Breast epithelium (tissue), 4 donors: ENCODE results near the gene DLX4. TPM values are rescaled to one million over a fixed set of nuclear protein-coding genes. Genes with fewer than 3 reads are reported as not detected.

Experiments
- DNase-seq, 2 donors: peaks; one replicate each; pipeline ENCODE4 v3.0.0-alpha.2; 2019; ENCODE audit warnings: low spot score in 2 of 2
- H3K27ac ChIP-seq, 2 donors: fragments of 200-600 bp; sonication (generic) in 1 of 2; one replicate each; pipeline ENCODE4 v1.5.1; 2016 to 2019; ENCODE audit warnings: mild to moderate bottlenecking in 1 of 2
- H3K27me3 ChIP-seq, 2 donors: fragments of 200-600 bp; sonication (generic) in 1 of 2; one replicate each; pipeline versions ENCODE4 v1.5.1 to v1.6.0; 2017 to 2019; ENCODE audit warnings: control low read depth in 1 of 2, mild to moderate bottlenecking in 1 of 2
- H3K36me3 ChIP-seq: fragments of 200-600 bp; one replicate; pipeline ENCODE4 v1.5.1; 2019
- H3K4me1 ChIP-seq, 2 donors: fragments of 200-600 bp; sonication (generic); one replicate each; pipeline ENCODE4 v1.5.1; 2016 to 2019; ENCODE audit warnings: control low read depth in 1 of 2
- H3K4me3 ChIP-seq, 3 donors: fragments of 200-600 bp; sonication (generic); 1 replicate in 2 of 3; 2 replicates in 1 of 3; pipeline ENCODE4 v1.5.1; 2016 to 2019; ENCODE audit warnings: mild to moderate bottlenecking in 3 of 3, moderate library complexity in 2 of 3
- H3K9me3 ChIP-seq, 2 donors: fragments of 200-600 bp; sonication (generic) in 1 of 2; one replicate each; pipeline ENCODE4 v1.5.1; 2016 to 2019; ENCODE audit warnings: control low read depth in 1 of 2
- POLR2A ChIP-seq: fragments of 450-650 bp; IDR thresholded peaks from one replicate; pipeline ENCODE4 v1.6.1; 2016; ENCODE audit warnings: antibody characterized with exemption, mild to moderate bottlenecking, moderate library complexity
- POLR2AphosphoS5 ChIP-seq, 3 donors: sonication (generic); formaldehyde crosslinking; IDR thresholded peaks; one replicate each; pipeline ENCODE4 v1.6.1; 2017; ENCODE audit warnings: antibody characterized with exemption in 3 of 3
- intact Hi-C: fragments of 100-400 bp; cut with DNase I; formaldehyde crosslinking; loops from one replicate; pipeline ENCODE4 v1.15.1; 2023; ENCODE audit warnings: low total_unique reads
- total RNA-seq, 3 donors: library from RNA; depleted of rRNA; stranded (reverse); fragments of >200 nt; gene quantifications; one replicate each; pipeline ENCODE4 v1.1.0, GENCODE V29; 2016
- TF ChIP-seq, protein P1 (sequence below), 3 donors: fragments of 450-650 bp; IDR thresholded peaks; one replicate each; pipeline ENCODE4 v1.5.1; 2016 to 2017; ENCODE audit warnings: antibody characterized with exemption in 3 of 3, mild to moderate bottlenecking in 3 of 3, moderate library complexity in 3 of 3

Gene DLX4
- total RNA-seq, 3 donors from 2014 or later: 0.44 TPM; not detected in 2

DNA sequence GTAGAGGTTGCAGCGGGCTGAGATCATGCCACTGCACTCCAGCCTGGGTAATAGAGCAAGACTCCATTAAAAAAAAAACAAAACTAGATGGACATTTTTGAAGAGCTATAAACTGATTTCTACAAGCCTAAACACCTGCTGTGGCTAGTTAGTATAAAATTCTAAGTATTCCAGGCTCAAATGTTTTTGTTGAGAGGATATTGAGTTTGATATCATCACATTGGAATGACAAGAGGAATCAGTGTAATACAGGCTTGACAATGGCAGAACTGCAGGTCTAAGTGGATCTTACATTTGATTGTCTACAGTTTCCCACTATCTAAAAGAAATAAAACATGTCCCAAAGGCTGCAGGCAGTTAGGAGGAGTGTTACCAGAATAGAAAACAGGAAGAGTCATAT is 49.9 kb downstream of the DLX4 start:
- H3K9me3 ChIP-seq: peaks cover 0 to 8% of the 10 kb centered on the region in 2 donors
- no peak overlapping the region for H3K27ac ChIP-seq
- intact Hi-C loops: no loop called here
- no peaks in the 10 kb centered on the region for H3K36me3 ChIP-seq
- no peaks in the 10 kb centered on the region for H3K4me1 ChIP-seq
- TF ChIP-seq POLR2A (no peak), POLR2AphosphoS5 (IDR thresholded peaks at IDR 0.05) (no peak)
- TF ChIP-seq, protein P1, sequence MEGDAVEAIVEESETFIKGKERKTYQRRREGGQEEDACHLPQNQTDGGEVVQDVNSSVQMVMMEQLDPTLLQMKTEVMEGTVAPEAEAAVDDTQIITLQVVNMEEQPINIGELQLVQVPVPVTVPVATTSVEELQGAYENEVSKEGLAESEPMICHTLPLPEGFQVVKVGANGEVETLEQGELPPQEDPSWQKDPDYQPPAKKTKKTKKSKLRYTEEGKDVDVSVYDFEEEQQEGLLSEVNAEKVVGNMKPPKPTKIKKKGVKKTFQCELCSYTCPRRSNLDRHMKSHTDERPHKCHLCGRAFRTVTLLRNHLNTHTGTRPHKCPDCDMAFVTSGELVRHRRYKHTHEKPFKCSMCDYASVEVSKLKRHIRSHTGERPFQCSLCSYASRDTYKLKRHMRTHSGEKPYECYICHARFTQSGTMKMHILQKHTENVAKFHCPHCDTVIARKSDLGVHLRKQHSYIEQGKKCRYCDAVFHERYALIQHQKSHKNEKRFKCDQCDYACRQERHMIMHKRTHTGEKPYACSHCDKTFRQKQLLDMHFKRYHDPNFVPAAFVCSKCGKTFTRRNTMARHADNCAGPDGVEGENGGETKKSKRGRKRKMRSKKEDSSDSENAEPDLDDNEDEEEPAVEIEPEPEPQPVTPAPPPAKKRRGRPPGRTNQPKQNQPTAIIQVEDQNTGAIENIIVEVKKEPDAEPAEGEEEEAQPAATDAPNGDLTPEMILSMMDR (IDR thresholded peaks at IDR 0.05): no peak
- no peak overlapping the region for H3K4me3 ChIP-seq
- no peak for DNase-seq
- H3K27me3 ChIP-seq: no peaks in the 10 kb centered on the region

DNA sequence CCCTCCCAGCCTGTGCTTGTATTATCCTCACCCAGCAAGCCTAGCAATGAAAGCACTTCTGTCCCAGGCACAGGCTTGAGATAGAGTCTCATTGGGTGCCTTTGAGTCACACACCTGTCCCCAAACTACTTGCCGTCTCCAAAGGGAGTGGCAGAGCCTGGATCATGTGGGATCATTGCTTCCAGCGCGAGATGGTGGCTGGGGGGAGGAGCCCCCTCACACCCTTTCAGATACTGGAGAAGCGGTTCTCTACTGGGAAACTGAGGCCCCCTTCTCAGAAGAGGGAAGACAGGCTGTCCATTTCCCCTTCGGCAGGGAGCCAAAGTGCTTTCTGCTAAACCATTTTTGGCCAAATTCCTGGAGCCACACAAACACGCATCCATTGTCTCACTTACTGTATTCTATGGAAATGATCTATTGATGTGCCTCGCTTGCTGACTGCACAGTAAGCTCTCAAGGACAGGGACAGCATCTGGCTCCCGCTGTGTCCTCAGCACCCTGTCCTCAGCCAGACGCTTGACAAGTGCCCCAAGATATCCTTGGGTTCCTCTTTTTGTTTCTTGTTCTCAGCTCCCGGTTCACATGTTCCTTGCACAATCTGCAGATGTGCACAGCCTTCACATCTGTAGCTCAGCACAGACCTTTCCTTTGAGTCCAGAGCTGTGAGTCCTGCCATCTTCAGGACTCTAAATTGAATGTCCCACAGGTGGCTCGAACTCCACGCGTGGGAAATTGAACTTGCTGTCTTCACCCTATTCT is 52.0 kb downstream of the DLX4 start:
- Histone ChIP-seq H3K27ac (no peak overlapping the region), H3K27me3 (no peaks in the 10 kb centered on the region), H3K9me3 (no peaks in the 10 kb centered on the region), H3K36me3 (no peaks in the 10 kb centered on the region), H3K4me1 (no peaks in the 10 kb centered on the region), H3K4me3 (no peak overlapping the region)
- TF ChIP-seq POLR2AphosphoS5 (IDR thresholded peaks at IDR 0.05): no peak
- TF ChIP-seq, protein P1 (IDR thresholded peaks at IDR 0.05): no peak
- no peak for DNase-seq
- intact Hi-C loops: no loop called here

DNA sequence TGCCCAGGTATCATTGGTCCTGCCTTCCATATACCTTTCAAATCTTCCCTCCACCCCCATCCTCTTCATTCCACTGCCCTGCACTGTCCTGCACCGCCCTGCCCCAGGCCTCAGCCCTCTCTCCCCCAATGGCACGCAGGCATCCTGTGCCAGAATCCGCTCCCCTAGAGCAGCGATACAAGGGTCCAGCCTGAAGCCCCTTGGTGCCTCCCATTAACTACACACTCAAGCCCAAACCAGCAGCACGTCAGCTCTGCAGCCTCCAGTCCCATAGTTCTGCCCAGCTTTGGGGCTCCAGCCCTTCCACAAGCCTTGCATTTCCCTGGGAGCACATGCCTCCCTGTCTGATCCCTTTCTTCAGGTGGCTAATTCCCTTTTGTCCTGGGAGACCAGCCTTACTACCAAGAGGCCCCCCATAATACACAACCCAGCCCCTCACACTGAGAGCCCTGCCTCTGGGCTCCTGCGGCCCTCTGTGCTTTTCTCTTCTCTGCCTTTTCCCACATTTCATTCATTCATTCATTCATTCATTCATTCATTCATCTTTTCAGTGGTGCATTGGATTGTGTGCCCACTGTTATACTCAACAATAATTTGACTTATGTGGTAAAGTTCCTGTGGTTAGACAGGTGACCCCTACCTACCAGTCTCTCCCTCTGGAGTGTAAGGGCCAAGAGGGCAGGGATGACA is 52.8 kb downstream of the DLX4 start:
- H3K9me3 ChIP-seq: no peaks in the 10 kb centered on the region
- intact Hi-C loops: no loop called here
- no peak overlapping the region for H3K4me3 ChIP-seq
- H3K27me3 ChIP-seq: no peaks in the 10 kb centered on the region
- H3K36me3 ChIP-seq: no peaks in the 10 kb centered on the region
- no peak for DNase-seq
- H3K27ac ChIP-seq: no peak overlapping the region
- H3K4me1 ChIP-seq: no peaks in the 10 kb centered on the region
- TF ChIP-seq POLR2AphosphoS5 (IDR thresholded peaks at IDR 0.05) (no peak), POLR2A (no peak)
- TF ChIP-seq, protein P1 (IDR thresholded peaks at IDR 0.05): no peak

DNA sequence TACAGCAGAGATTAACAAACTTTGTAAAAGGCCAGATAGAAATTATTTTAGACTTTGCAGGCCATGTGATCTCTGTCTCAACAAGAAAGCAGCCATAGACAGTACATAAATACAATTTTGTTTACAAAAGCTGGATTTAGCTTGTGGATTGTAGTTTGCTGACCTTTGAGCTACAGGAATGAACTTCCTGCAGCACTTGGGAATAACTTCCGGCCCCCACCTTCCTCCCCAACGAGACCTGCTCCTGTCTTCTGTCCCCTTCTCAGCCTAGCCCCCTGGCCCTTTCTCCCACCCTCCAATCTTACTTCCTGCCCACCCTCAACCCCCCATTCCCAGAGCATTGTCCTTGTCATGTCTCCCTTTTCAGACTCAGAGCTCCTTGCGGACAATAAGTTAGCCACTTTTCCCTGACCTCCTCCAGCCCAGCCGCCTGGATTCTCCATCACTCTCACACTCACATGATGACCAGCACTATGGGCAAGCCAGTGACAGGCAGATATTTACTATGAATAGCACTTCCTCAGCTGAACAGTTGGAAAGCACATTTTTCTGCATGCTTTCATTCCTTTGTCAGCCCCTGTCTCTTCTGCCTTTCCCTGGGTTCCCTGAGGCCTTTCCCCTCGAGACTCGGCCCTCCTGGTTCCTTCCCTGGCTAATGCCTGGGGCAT is 53.6 kb downstream of the DLX4 start:
- no peaks in the 10 kb centered on the region for H3K27me3 ChIP-seq
- no peak overlapping the region for H3K27ac ChIP-seq
- H3K36me3 ChIP-seq: no peaks in the 10 kb centered on the region
- intact Hi-C loops: no loop called here
- peaks cover 6 to 7% of the 10 kb centered on the region in 2 donors for H3K4me1 ChIP-seq
- no peak for DNase-seq
- H3K9me3 ChIP-seq: no peaks in the 10 kb centered on the region
- no peak overlapping the region for H3K4me3 ChIP-seq
- TF ChIP-seq POLR2AphosphoS5 (IDR thresholded peaks at IDR 0.05) (no peak), POLR2A (no peak)
- TF ChIP-seq, protein P1 (IDR thresholded peaks at IDR 0.05): no peak

DNA sequence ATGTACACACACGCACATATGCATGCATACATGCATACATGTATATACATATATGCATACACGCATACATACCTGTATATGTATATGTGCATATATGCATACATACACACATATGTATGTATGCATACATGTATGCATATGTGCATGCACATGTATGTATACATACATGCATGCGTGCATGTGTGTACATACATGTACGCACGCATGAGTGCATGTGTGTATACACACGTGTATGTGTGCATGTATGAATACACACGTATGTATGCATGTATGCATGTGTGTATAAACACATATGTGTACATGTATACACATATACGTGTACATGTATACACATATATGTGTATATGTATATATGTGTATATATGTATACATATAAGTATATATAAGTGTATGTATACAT is 54.5 kb downstream of the DLX4 start:
- Histone ChIP-seq H3K36me3 (no peaks in the 10 kb centered on the region), H3K4me1 (peaks cover 9 to 14% of the 10 kb centered on the region in 2 donors), H3K27me3 (no peaks in the 10 kb centered on the region), H3K9me3 (no peaks in the 10 kb centered on the region), H3K27ac (no peak overlapping the region), H3K4me3 (no peak overlapping the region)
- intact Hi-C loops: no loop called here
- DNase-seq: no peak
- TF ChIP-seq POLR2A: no peak
- no peak for TF ChIP-seq POLR2AphosphoS5 (IDR thresholded peaks at IDR 0.05)
- TF ChIP-seq, protein P1 (IDR thresholded peaks at IDR 0.05): no peak
